SK-N-SH treated with all-trans-retinoic acid at 6 μM for 48 hours (cell line): ENCODE results near the gene RTN4RL1.

ENCODE experiments used
- ARNTL ChIP-seq: fragments of 450-650 bp; formaldehyde crosslinking; IDR thresholded peaks from 2 replicates; pipeline ENCODE4 v1.5.0; 2020; ENCODE audit warnings: low read depth, mild to moderate bottlenecking, moderate library complexity, borderline replicate concordance
- CSDC2 ChIP-seq: fragments of 250-450 bp; sonication (Bioruptor Pico); IDR thresholded peaks from 2 replicates; pipeline ENCODE4 v1.5.0; 2020; ENCODE audit warnings: mild to moderate bottlenecking, moderate library complexity
- ESRRG ChIP-seq: fragments of 250-450 bp; sonication (Bioruptor Pico); IDR thresholded peaks from 2 replicates; pipeline ENCODE4 v1.6.1; 2021; ENCODE audit warnings: mild to moderate bottlenecking
- GLIS3 ChIP-seq: fragments of 250-450 bp; sonication (Bioruptor Pico); IDR thresholded peaks from 2 replicates; pipeline ENCODE4 v1.5.0; 2020; ENCODE audit warnings: mild to moderate bottlenecking, moderate library complexity
- OSR1 ChIP-seq: fragments of 250-450 bp; sonication (Bioruptor Pico); IDR thresholded peaks from 2 replicates; pipeline ENCODE4 v1.8.0; 2022; ENCODE audit warnings: moderate library complexity, mild to moderate bottlenecking, inconsistent platforms
- RARB ChIP-seq: fragments of 250-450 bp; sonication (Bioruptor Pico); IDR thresholded peaks from 2 replicates; pipeline ENCODE4 v1.8.0; 2021; ENCODE audit warnings: mild to moderate bottlenecking, moderate library complexity
- TCF4 ChIP-seq: fragments of 250-450 bp; sonication (Bioruptor Pico); IDR thresholded peaks from 2 replicates; pipeline ENCODE4 v1.8.0; 2021; ENCODE audit warnings: mild to moderate bottlenecking, moderate library complexity, borderline replicate concordance
- TF ChIP-seq, protein P1 (sequence below): fragments of 250-450 bp; sonication (Bioruptor Pico); IDR thresholded peaks from 2 replicates; pipeline ENCODE4 v1.5.1; 2020; ENCODE audit warnings: low read depth, mild to moderate bottlenecking, moderate library complexity
- TF ChIP-seq, protein P2 (sequence below): fragments of 250-450 bp; sonication (Bioruptor Pico); IDR thresholded peaks from 2 replicates; pipeline ENCODE4 v1.8.0; 2020; ENCODE audit warnings: mild to moderate bottlenecking, moderate library complexity, borderline replicate concordance
- TF ChIP-seq, protein P3 (sequence below): fragments of 250-450 bp; sonication (Bioruptor Pico); IDR thresholded peaks from 2 replicates; pipeline ENCODE4 v1.5.1; 2021; ENCODE audit warnings: mild to moderate bottlenecking, moderate library complexity

DNA sequence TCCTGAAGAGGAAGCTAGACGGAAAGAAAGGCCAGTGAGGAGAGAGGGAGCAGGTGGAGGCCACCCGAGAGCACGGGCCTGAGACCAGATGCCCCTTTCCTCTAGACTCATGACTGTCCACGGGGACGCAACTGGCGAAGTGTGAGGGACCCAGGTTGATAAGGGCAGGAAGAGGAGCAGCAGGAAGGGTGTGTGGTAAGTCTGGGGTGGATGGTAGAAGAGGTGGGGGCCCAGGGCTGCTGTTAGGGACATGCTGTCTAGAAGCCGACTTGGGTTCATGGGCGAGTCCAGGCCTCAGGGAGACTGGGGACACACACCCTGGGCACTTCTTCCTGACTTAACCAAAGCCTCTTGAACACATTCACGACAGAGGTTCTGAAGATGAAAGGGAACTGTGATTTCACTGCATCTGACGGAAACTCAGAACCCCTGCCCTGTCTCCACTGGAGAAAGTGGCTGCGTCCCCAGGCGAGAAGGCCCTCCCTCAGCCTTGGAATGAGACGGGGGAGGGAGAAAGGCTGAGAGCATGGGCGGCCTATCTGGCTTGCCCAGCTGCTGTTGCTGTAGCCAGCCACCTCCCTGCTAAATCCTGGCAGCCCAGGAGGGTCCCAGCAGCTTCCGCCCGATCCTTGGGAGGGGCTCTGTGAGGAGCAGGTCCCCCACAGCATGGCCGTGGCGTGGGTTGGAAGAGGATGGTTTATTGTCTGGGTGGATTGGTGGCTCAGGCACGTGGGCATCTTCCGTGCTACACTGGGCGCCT, 35.7 kb upstream of the RTN4RL1 start:
- no peak for TF ChIP-seq ARNTL (CRISPR knock-in tag)
- no peak for TF ChIP-seq ESRRG (CRISPR knock-in tag)
- TF ChIP-seq, protein P1, sequence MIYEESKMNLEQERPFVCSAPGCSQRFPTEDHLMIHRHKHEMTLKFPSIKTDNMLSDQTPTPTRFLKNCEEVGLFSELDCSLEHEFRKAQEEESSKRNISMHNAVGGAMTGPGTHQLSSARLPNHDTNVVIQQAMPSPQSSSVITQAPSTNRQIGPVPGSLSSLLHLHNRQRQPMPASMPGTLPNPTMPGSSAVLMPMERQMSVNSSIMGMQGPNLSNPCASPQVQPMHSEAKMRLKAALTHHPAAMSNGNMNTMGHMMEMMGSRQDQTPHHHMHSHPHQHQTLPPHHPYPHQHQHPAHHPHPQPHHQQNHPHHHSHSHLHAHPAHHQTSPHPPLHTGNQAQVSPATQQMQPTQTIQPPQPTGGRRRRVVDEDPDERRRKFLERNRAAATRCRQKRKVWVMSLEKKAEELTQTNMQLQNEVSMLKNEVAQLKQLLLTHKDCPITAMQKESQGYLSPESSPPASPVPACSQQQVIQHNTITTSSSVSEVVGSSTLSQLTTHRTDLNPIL (CRISPR knock-in tag), result no peak
- no peak for TF ChIP-seq GLIS3
- TF ChIP-seq, protein P2, sequence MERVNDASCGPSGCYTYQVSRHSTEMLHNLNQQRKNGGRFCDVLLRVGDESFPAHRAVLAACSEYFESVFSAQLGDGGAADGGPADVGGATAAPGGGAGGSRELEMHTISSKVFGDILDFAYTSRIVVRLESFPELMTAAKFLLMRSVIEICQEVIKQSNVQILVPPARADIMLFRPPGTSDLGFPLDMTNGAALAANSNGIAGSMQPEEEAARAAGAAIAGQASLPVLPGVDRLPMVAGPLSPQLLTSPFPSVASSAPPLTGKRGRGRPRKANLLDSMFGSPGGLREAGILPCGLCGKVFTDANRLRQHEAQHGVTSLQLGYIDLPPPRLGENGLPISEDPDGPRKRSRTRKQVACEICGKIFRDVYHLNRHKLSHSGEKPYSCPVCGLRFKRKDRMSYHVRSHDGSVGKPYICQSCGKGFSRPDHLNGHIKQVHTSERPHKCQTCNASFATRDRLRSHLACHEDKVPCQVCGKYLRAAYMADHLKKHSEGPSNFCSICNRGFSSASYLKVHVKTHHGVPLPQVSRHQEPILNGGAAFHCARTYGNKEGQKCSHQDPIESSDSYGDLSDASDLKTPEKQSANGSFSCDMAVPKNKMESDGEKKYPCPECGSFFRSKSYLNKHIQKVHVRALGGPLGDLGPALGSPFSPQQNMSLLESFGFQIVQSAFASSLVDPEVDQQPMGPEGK (CRISPR knock-in tag), result no peak
- TF ChIP-seq RARB (CRISPR knock-in tag), result no peak
- TF ChIP-seq, protein P3, sequence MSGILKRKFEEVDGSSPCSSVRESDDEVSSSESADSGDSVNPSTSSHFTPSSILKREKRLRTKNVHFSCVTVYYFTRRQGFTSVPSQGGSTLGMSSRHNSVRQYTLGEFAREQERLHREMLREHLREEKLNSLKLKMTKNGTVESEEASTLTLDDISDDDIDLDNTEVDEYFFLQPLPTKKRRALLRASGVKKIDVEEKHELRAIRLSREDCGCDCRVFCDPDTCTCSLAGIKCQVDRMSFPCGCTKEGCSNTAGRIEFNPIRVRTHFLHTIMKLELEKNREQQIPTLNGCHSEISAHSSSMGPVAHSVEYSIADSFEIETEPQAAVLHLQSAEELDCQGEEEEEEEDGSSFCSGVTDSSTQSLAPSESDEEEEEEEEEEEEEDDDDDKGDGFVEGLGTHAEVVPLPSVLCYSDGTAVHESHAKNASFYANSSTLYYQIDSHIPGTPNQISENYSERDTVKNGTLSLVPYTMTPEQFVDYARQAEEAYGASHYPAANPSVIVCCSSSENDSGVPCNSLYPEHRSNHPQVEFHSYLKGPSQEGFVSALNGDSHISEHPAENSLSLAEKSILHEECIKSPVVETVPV (CRISPR knock-in tag), result no peak
- TF ChIP-seq TCF4 (CRISPR knock-in tag), result no peak
- no peak for TF ChIP-seq OSR1 (CRISPR knock-in tag)
- no peak for TF ChIP-seq CSDC2
